ENCODE results near the gene PDZD7.
"Not testable (repeated sequence)": the region's sequence is repeated elsewhere in the genome, so short reads cannot be mapped to it uniquely, and the experiment has no call there.

PDZD7 gene

GRCh38 chr10:101038484-101038883 lies 7.6 kb upstream of the PDZD7 start:
- no peak for DNase-seq

- DNase-seq: no peak
These were observed 5.8 kb upstream of the PDZD7 start for GRCh38 chr10:101036726-101037125.

GRCh38 chr10:101035916-101036702 lies 5.2 kb upstream of the PDZD7 start:
- no peak for DNase-seq

- no peak for DNase-seq
These were observed 4.4 kb upstream of the PDZD7 start for GRCh38 chr10:101035314-101035713.

- not testable (repeated sequence) for DNase-seq
These were observed 3.5 kb upstream of the PDZD7 start for GRCh38 chr10:101034404-101034803.

- DNase-seq: no peak
These were observed 2.3 kb upstream of the PDZD7 start for GRCh38 chr10:101033276-101033675.

- peak; percentile 36 for DNase-seq
These were observed 1.8 kb upstream of the PDZD7 start for GRCh38 chr10:101032637-101033224.

GRCh38 chr10:101031796-101032636 lies 1.1 kb upstream of the PDZD7 start:
- peak; percentile 79 for DNase-seq

GRCh38 chr10:101030496-101031127 lies 317 bp downstream of the PDZD7 start:
- no peak for DNase-seq

GRCh38 chr10:101029520-101030295 lies 1.2 kb downstream of the PDZD7 start:
- no peak for DNase-seq

- no peak for DNase-seq
These were observed 2.2 kb downstream of the PDZD7 start for GRCh38 chr10:101028446-101029337.

GRCh38 chr10:101027106-101027720 lies 3.7 kb downstream of the PDZD7 start:
- no peak for DNase-seq

- no peak for DNase-seq
These were observed 7.8 kb downstream of the PDZD7 start for GRCh38 chr10:101022967-101023705.

- no peak for DNase-seq
These were observed 9.2 kb downstream of the PDZD7 start for GRCh38 chr10:101021692-101022251.

GRCh38 chr10:101021239-101021638 lies 9.7 kb downstream of the PDZD7 start:
- DNase-seq: no peak

GRCh38 chr10:101020427-101021075 lies 10.4 kb downstream of the PDZD7 start:
- DNase-seq: no peak

- no peak for DNase-seq
These were observed 11.6 kb downstream of the PDZD7 start for GRCh38 chr10:101019440-101019703.

GRCh38 chr10:101018600-101019439 lies 12.1 kb downstream of the PDZD7 start:
- peak; percentile 61 for DNase-seq

All from T-helper 9 cell (primary cell).